ENCODE results near the gene PRKRIP1. TPM values are rescaled to one million over a fixed set of nuclear protein-coding genes. Genes with fewer than 3 reads are reported as not detected.

PRKRIP1 gene
- total RNA-seq, 1 experiment from 2014 or later: 38.8 TPM

GRCh38 chr7:102416406-102416805 is 20.2 kb downstream of the PRKRIP1 start:
- no peak overlapping the region for H3K9ac ChIP-seq (ENCODE audit: extremely low read depth, insufficient read length, low read length)
- DNase-seq: no peak
- H4K5ac ChIP-seq (ENCODE audit: insufficient read length, low read depth, low read length): no peak overlapping the region
- no peaks in the 10 kb centered on the region for H3K27me3 Mint-ChIP-seq (ENCODE audit: low read depth)
- H3K79me2 ChIP-seq (ENCODE audit: insufficient read depth, low read length): no peaks in the 10 kb centered on the region
- H3K9me3 ChIP-seq (ENCODE audit: control insufficient read depth, low read depth, low read length): no peaks in the 10 kb centered on the region
- H3K4ac ChIP-seq (ENCODE audit: low read depth, low read length): no peak overlapping the region
- no peaks in the 10 kb centered on the region for H3K23me2 ChIP-seq (ENCODE audit: insufficient read length, low read depth, low read length, poor library complexity, severe bottlenecking)
- no peak overlapping the region for H2BK5ac ChIP-seq (ENCODE audit: insufficient read length, low read length)
- H3K4me1 Mint-ChIP-seq: peaks cover 3 to 5% of the 10 kb centered on the region in 2 experiments; a peak in 3 of 4 replicates
- no peaks in the 10 kb centered on the region for H3K79me1 ChIP-seq (ENCODE audit: insufficient read depth, low read depth, low read length, poor library complexity, severe bottlenecking)
- no peak overlapping the region for H3K18ac ChIP-seq (ENCODE audit: insufficient read length, low read depth, low read length)
- H2BK15ac ChIP-seq (ENCODE audit: low read depth, low read length): no peak overlapping the region
- no peak overlapping the region for H2AFZ ChIP-seq (ENCODE audit: low read length)
- no peak overlapping the region for H3K56ac ChIP-seq (ENCODE audit: insufficient read length, low read depth, low read length)
- H2BK120ac ChIP-seq (ENCODE audit: low read depth, low read length, poor library complexity, severe bottlenecking): no peak overlapping the region
- no peak overlapping the region for H3K27ac ChIP-seq (ENCODE audit: insufficient read length, low read depth, low read length)
- no peak overlapping the region for H2BK12ac ChIP-seq (ENCODE audit: insufficient read length, low read depth, low read length)
- WGBS (ENCODE audit: extremely low coverage, insufficient read length, low lambda C conversion rate): no CpG with 5 or more reads among the region's 6 CpGs
- H3K14ac ChIP-seq (ENCODE audit: insufficient read depth, low read length): no peak overlapping the region
- H3T11ph ChIP-seq (ENCODE audit: low read length): no peak overlapping the region
- no peak overlapping the region for H2BK20ac ChIP-seq (ENCODE audit: low read depth, low read length, poor library complexity, severe bottlenecking)
- H4K91ac ChIP-seq (ENCODE audit: insufficient read length, low read depth, low read length): no peak overlapping the region
- H3K27me3 ChIP-seq (ENCODE audit: insufficient read depth, low read length): no peaks in the 10 kb centered on the region
- no peak overlapping the region for H4K8ac ChIP-seq (replicated peaks; ENCODE audit: insufficient read length, low read depth, low read length)
- no peak overlapping the region for H3K23ac ChIP-seq (ENCODE audit: insufficient read length, low read depth, low read length)
- H3K4me2 ChIP-seq (ENCODE audit: insufficient read depth, insufficient read length, low read length): no peak overlapping the region
- H3K4me1 ChIP-seq (ENCODE audit: insufficient read depth, low read length): no peaks in the 10 kb centered on the region
- no peaks in the 10 kb centered on the region for H3K9me3 Mint-ChIP-seq
- H2AK5ac ChIP-seq (ENCODE audit: insufficient read length, low read length): no peak overlapping the region
- H3K36me3 Mint-ChIP-seq (ENCODE audit: insufficient read depth in 1 of 3, low read depth in 3 of 3): peaks cover 15 to 77% (median 67%) of the 10 kb centered on the region in 3 experiments; a peak in 6 of 7 replicates
- no peaks in the 10 kb centered on the region for H4K20me1 ChIP-seq (ENCODE audit: control insufficient read depth, insufficient read depth, insufficient read length)
- H3K27ac Mint-ChIP-seq: peak overlapping the region in 1 of 3 experiments; percentile 25; a peak in 1 of 7 replicates
- H3K4me3 Mint-ChIP-seq: no peak overlapping the region
- no peak for TF ChIP-seq CTCF (conservative IDR thresholded peaks at IDR 0.05)

All from H9 (cell line).